OCI-M2 (cell line): ENCODE measurements around the gene NECAB3.

Experiments used
- DNase-seq: peaks from one replicate; lab custom pipeline; 2025; ENCODE audit not compliant: unreplicated experiment; lab: John Stamatoyannopoulos, UW

Gene NECAB3

GRCh38 chr20:33666293-33667244 is 7.7 kb downstream of the NECAB3 start, which contains the start of gene ACTL10:
Gene ACTL10, plus strand, starts transcription at chr20:33666943. Its CDS starts 555 bp downstream, at chr20:33667498.
- DNase-seq: peak; percentile 98

- DNase-seq: no peak
Observed at GRCh38 chr20:33664762-33665144, 9.5 kb downstream of the NECAB3 start.

GRCh38 chr20:33664085-33664761 is 10.0 kb downstream of the NECAB3 start:
- no peak for DNase-seq

GRCh38 chr20:33663161-33664084 is 10.8 kb downstream of the NECAB3 start:
- no peak for DNase-seq

GRCh38 chr20:33662172-33662571 is 12.1 kb downstream of the NECAB3 start, which contains the start of gene C20orf144:
Gene C20orf144, plus strand, starts transcription at chr20:33662327. Its CDS starts 19 bp downstream, at chr20:33662346.
- no peak for DNase-seq

GRCh38 chr20:33660685-33661058 is 13.6 kb downstream of the NECAB3 start:
- DNase-seq: no peak

GRCh38 chr20:33660035-33660684 is 14.1 kb downstream of the NECAB3 start:
- DNase-seq: no peak

- DNase-seq: no peak
Observed at GRCh38 chr20:33659341-33660034, 14.7 kb downstream of the NECAB3 start.

GRCh38 chr20:33658929-33659328 is 15.3 kb downstream of the NECAB3 start:
- DNase-seq: no peak

- no peak for DNase-seq
Observed at GRCh38 chr20:33658510-33658909, 15.7 kb downstream of the NECAB3 start.

- no peak for DNase-seq
Observed at GRCh38 chr20:33657704-33658095, 16.5 kb downstream of the NECAB3 start.

GRCh38 chr20:33656783-33657703 is 17.2 kb downstream of the NECAB3 start:
- no peak for DNase-seq

GRCh38 chr20:33656010-33656782 is 18.0 kb downstream of the NECAB3 start:
- DNase-seq: no peak

- DNase-seq: no peak
Observed at GRCh38 chr20:33655164-33655563, 19.1 kb downstream of the NECAB3 start.

GRCh38 chr20:33654680-33655161 is 19.5 kb downstream of the NECAB3 start:
- DNase-seq: no peak

- DNase-seq: no peak
Observed at GRCh38 chr20:33653900-33654596, 20.2 kb downstream of the NECAB3 start.

- DNase-seq: peak; percentile 24
Observed at GRCh38 chr20:33653218-33653899, 20.9 kb downstream of the NECAB3 start.
